SK-N-MC (cell line): Measurements from ENCODE around the gene KRTAP5-6.
"Not testable (repeated sequence)": the region's sequence is repeated elsewhere in the genome, so short reads cannot be mapped to it uniquely, and the experiment has no call there.

ENCODE experiments used
- DNase-seq: peaks from one replicate; pipeline ENCODE4 v3.0.0-alpha.2; 2011; ENCODE audit warnings: low read depth, low spot score
- H3K27ac ChIP-seq: fragments of 200-600 bp; sonication (generic); 2 replicates; pipeline ENCODE4 v1.5.1; 2016; ENCODE audit warnings: mixed run types
- H3K36me3 ChIP-seq: fragments of 200-600 bp; sonication (generic); 2 replicates; pipeline ENCODE4 v1.6.1; 2017; ENCODE audit warnings: antibody characterized with exemption, low read length, mixed read lengths; ENCODE audit not compliant: insufficient read depth
- H3K4me3 ChIP-seq: fragments of 200-600 bp; sonication (generic); 2 replicates; pipeline ENCODE4 v1.5.1; 2016
- H3K9ac ChIP-seq: fragments of 200-600 bp; sonication (generic); 2 replicates; pipeline ENCODE4 v1.8.0; 2017; ENCODE audit warnings: mixed run types, mixed read lengths; ENCODE audit not compliant: insufficient read length
- H3K9me3 ChIP-seq: fragments of 200-600 bp; sonication (generic); 2 replicates; pipeline ENCODE4 v1.6.1; 2017; ENCODE audit warnings: low read depth, mild to moderate bottlenecking, antibody characterized with exemption, low read length, moderate library complexity, mixed read lengths
- EZH2 ChIP-seq: fragments of 200-600 bp; sonication (generic); IDR thresholded peaks from one replicate; pipeline ENCODE4 v1.6.1; 2017; ENCODE audit warnings: antibody characterized with exemption
- FOXP2 ChIP-seq: optimal IDR thresholded peaks from 2 replicates; pipeline ENCODE3; 2011; ENCODE audit warnings: mild to moderate bottlenecking, moderate library complexity; ENCODE audit not compliant: insufficient read depth; ENCODE audit errors: extremely low read length, control extremely low read depth
- POLR2AphosphoS5 ChIP-seq: IDR thresholded peaks from 2 replicates; pipeline ENCODE4 v1.6.1; 2012; ENCODE audit warnings: mild to moderate bottlenecking, low read depth, low read length, borderline replicate concordance

KRTAP5-6 gene

DNA sequence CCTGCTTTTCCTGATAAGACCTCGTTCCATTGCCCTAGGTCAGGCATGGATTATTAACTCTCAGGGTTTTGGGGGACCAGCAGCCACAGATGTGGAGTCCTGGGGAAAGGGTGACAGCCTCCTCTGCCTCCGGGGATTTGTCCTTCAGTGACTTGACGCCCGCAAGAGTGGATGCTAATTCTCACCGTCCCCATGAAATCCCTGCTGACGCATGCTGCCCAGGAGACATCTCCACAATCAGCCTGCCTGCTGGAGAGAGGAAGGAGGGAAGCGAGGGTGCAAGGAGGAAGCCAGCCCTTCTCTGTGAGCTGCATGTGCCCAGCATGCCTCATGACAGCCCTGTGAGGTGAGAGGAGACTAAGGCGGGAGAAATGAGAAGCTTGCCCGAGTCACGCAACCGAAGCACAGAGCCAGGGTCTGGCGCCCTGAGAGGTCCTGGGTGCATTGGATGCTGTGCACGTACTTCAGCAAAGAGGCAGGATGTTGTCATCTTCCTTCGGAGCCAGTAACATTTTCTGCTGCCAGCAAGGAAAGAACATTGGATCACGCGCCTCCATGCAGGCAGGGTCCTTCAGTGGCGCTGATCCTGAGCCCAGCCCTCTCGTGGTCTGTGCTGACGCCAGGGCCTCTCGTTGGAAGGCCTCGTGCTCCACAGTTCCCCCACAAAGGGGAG is 27.3 kb upstream of the KRTAP5-6 start:
- H3K36me3 ChIP-seq = no peaks in the 10 kb centered on the region
- H3K9ac ChIP-seq = no peak overlapping the region
- TF ChIP-seq EZH2 (no peak), FOXP2 (no peak), POLR2AphosphoS5 (no peak)
- no peak overlapping the region for H3K4me3 ChIP-seq
- H3K9me3 ChIP-seq = no peaks in the 10 kb centered on the region
- DNase-seq = no peak
- no peak overlapping the region for H3K27ac ChIP-seq

DNA sequence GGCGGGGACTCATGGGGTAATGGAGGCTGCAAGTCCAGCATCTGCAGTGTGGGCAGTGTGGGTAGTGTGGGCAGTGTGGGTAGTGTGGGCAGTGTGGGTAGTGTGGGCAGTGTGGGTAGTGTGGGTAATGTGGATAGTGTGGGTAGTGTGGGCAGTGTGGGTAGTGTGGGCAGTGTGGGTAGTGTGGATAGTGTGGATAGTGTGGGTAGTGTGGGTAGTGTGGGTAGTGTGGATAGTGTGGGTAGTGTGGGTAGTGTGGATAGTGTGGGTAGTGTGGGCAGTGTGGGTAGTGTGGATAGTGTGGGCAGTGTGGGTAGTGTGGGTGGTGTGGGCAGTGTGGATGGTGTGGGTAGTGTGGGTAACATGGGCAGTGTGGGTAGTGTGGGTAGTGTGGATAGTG is 26.5 kb upstream of the KRTAP5-6 start:
- not testable (repeated sequence) for H3K36me3 ChIP-seq, DNase-seq, H3K9ac ChIP-seq, H3K27ac ChIP-seq, H3K4me3 ChIP-seq, H3K9me3 ChIP-seq

DNA sequence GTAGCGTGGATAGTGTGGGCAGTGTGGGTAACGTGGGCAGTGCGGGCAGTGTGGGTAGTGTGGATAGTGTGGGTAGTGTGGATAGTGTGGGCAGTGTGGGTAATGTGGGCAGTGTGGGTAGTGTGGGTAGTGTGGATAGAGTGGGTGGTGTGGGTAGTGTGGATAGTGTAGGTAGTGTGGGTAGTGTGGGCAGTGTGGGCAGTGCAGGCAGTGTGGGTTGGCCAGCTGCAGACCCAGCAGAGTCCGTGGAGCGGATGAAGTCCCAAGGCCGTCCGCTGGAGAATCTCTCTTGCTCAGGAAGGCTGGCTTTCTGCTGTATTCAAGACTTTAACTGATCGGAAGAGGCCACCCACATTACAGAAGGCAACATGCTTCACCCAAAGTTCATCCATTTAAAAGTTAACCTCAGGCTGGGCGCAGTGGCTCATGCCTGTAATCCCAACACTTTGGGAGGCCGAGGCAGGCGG is 26.1 kb upstream of the KRTAP5-6 start:
- DNase-seq = no peak
- no peaks in the 10 kb centered on the region for H3K36me3 ChIP-seq
- H3K27ac ChIP-seq = no peak overlapping the region
- TF ChIP-seq EZH2 = no peak
- no peak for TF ChIP-seq FOXP2
- no peak for TF ChIP-seq POLR2AphosphoS5
- H3K9me3 ChIP-seq = no peaks in the 10 kb centered on the region
- no peak overlapping the region for H3K9ac ChIP-seq
- no peak overlapping the region for H3K4me3 ChIP-seq

DNA sequence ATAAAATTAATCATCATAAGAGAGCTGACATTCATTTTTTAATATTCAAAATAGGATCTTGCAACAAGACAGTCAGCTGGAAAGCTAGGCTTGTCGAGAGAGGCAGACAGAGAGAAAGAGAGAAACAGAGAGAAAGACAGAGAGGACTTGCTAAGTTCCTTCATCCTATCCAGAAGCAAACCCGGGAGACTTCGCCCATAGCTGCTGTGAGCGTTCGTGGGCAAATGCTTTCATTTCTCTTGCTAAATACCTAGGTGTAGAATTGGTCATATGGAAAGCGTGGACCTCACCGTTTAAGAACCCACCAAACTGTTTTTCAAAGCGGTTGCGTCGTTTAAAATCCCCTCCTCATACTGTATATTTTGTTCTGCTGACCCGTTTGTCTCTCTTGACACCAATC is 25.3 kb upstream of the KRTAP5-6 start:
- Histone ChIP-seq H3K27ac (no peak overlapping the region), H3K9me3 (no peaks in the 10 kb centered on the region), H3K36me3 (no peaks in the 10 kb centered on the region), H3K9ac (no peak overlapping the region), H3K4me3 (no peak overlapping the region)
- no peak for DNase-seq
- TF ChIP-seq EZH2 (no peak), POLR2AphosphoS5 (no peak), FOXP2 (no peak)

DNA sequence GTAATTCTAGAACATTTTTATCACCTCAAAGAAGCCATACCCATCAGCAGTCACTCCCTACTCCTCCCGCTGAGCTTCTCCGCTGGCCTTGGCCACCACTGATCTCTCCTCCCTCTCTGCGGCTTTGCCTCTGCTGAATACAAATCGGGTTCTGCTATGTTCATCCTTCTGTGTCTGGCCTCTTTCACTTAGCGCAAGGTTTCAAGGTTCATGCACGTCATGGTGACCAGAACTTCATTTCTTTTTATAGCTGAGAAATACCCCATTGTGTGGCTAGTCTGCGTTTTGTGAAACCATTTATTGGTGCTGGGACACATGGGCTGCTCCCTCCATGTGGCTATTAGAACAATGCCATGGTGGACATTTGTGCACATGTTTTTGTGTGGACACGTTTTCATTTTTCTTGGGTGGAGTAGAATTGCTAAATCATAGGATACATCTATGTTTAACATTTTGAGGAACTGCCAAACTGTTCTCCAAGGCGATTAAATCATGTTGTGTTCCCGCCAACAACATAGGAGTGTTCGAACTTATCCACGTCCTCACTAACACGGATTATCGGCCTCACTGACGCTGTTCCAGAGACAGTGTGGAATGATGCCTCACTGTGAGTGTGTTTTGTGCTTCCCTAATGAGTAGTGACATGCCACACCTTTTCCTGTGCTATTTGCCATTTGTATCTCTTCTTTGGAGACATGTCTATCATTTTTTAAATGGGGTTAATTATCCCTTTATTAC is 24.2 kb upstream of the KRTAP5-6 start:
- no peak overlapping the region for H3K4me3 ChIP-seq
- DNase-seq = no peak
- H3K27ac ChIP-seq = no peak overlapping the region
- TF ChIP-seq EZH2 (no peak), POLR2AphosphoS5 (no peak), FOXP2 (no peak)
- no peaks in the 10 kb centered on the region for H3K9me3 ChIP-seq
- H3K9ac ChIP-seq = no peak overlapping the region
- H3K36me3 ChIP-seq = no peaks in the 10 kb centered on the region

DNA sequence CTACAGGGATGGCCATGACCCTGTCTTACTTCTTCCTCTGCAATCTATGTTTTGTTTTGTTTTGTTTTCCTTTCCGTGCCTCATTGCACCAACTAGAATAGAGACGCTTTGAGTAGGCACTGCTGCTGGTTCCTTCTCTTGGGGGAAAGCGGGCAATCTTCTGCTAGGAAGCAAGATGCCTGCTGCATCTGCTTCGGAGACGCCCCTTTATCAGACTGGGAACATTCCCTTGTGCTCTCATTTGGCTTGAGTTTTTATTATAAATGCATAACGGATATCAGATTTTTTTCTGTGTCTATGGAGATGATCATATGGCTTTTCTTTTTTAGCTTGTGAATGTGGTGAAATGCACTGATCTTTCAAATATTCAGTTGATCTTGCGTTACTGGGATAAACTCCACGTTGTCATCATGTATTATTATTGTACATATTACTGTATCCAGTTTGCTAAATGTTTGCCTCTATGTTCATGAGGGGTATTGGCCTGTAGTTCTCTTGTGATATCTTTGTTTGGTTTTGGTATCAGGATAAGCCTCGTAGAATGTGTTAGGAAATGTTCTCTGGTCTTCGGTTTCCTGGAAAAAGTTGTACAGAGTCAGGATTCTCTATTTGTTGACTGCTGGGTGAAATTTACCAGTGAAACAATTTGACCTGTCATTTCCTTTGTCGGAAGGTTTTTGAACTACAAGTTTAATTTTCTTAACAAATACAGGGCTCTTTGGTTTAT is 23.4 kb upstream of the KRTAP5-6 start:
- no peak overlapping the region for H3K27ac ChIP-seq
- no peaks in the 10 kb centered on the region for H3K36me3 ChIP-seq
- DNase-seq = no peak
- H3K9me3 ChIP-seq = no peaks in the 10 kb centered on the region
- TF ChIP-seq POLR2AphosphoS5 (no peak), FOXP2 (no peak), EZH2 (no peak)
- H3K4me3 ChIP-seq = no peak overlapping the region
- H3K9ac ChIP-seq = no peak overlapping the region

DNA sequence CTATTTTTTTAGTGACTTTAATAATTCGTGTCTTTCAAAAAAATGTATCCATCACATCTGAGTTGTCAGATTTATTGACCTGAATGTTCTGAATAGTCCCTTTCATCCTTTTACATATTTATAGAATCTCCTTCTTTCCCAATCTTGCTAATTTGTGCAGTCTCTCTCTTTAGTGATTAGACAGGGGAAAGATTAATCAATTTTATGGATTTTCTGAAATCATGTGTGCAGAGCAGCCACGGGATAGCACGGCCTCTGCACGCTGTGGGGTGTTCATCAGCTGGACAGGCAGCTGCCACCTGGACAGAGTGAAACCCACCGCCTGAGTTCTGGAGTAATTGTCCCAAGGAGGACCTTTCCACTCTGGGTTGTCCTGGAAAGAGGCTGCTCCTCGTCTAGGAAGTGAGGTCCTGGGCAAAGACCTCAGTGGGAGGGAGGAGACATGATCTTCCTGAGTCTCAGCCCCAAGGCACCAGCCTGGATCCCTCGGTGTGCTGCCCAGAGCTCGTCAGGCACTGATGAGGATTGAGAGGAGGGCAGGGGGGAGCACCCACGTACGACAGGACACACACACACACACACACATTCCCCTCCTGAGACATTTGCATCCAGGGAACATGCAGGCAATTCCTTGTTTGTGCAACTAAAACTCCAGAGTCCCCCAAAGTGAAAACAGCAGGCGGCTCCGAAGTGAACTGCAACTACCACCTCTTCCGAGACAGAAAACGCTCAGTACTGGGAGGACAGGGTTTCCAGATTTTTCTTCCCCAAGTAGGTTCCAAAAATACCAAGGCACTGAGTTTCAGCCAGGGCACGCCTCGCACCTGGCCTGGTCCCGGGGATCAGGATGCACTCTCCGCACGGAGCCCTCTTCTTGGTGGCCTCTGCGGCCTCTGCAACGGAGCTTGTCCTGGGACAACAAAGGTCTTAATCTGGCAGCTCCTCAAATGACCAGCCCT is 22.5 kb upstream of the KRTAP5-6 start:
- H3K36me3 ChIP-seq = no peaks in the 10 kb centered on the region
- no peaks in the 10 kb centered on the region for H3K9me3 ChIP-seq
- no peak overlapping the region for H3K4me3 ChIP-seq
- TF ChIP-seq EZH2 (no peak), FOXP2 (no peak), POLR2AphosphoS5 (no peak)
- no peak overlapping the region for H3K9ac ChIP-seq
- H3K27ac ChIP-seq = no peak overlapping the region
- no peak for DNase-seq
